Mammary microvascular endothelial cell (primary cell): ENCODE data around the gene PWP1. TPM values are rescaled to one million over a fixed set of nuclear protein-coding genes. Genes with fewer than 3 reads are reported as not detected.

Experiments
- total RNA-seq: library from RNA; depleted of rRNA; stranded (reverse); fragments of >200 nt; gene quantifications from 2 replicates; pipeline ENCODE4 v1.2.3, GENCODE V29; 2015

PWP1 gene
- total RNA-seq: 140 and 179 TPM in 2 replicates

DNA sequence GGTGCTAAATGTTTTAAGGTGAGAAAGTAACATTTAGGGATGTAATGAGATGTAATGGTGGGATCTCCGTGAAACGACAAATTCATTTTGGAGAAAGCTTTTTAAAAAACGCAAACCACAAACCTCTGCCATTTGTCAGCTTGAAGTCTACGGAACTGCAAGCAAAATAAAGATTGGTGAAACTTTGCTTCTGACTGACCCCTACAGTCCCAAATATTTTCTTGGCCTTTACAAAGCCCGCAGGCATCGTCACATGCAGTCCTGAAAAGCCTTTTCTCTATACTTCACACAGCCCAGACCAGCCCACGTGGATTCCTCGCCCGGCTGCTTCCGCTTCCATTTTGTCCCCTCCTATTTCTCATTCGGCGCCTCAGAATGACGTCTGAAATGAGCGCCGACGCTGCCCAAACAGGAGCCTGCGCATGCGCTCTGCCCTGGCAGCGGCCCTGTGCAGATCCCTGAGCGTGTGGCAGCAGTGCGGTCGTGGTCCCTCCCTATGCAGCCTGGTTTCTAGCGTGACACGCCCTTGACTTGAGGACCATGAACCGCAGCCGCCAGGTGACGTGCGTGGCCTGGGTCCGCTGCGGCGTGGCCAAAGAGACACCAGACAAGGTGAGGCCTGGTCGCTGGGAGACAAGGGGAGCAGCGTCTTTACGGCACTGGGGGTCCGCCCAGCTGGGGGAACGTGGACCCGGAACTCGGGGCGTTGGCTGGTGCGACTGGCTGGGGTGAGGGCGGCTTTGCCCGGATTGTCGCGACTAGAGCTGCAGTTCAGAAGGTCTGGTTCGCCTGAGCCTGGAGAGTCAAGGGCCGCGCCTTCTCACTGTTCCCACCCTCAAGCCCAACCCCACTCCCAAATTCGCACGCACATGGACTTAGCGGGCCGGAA, at the start of gene PWP1:
Gene PWP1, plus strand, starts transcription at position 440 of the 889 bp plus-strand sequence. Its CDS starts 101 bp downstream, at position 541.

DNA sequence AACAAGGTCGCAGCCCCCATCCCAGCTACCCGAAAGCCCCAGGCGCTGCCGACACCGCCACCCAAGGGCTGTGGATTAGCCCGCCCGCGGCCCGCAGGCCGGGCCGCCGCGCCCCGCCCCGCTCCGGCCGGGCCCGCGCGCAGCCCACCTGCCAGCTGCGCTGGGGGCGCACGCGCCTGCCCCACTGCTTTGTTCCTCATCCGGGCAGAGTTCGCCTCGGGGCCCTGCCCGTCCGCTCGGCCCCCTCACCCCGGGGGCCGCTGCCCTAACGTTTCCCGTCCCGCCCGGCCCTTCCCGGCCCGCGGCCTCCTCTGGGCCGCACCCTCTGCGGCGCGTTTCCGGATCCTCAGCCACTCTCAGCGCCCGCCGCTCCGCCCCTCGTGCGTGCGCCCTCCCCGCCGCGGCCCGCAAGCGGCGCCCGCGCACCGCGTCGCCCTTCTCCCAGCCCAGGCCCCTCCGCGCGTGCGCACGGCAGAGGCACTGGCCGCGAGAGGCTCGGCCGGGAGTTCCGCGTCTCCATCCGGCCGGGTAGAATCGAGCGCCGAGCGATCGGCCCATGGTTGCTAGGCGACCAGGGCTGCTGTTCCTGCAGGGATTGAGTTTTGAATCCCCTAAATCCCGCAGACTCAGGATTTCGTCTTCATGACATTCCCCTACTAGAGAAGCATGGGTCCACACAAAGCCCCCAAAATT, 75.4 kb downstream of the PWP1 start, which contains the start of gene PRDM4:
Gene PRDM4, minus strand, starts transcription at position 329 of the 693 bp plus-strand sequence. CDS start 622 bp downstream, outside the sequence.

Other genes with a start within 250 kb of the PWP1 start
- 30.0 and 31.5 TPM in 2 replicates for gene PRDM4, start 75.3 kb downstream of the PWP1 start, total RNA-seq
- gene ASCL4, start 88.9 kb downstream of the PWP1 start, total RNA-seq: not detected in 2 replicates